ENCODE measurements around the gene ADGRV1.
A peak's percentile ranks its signal among the peaks of the same experiment; 100 is the strongest.

The ADGRV1 gene

DNA sequence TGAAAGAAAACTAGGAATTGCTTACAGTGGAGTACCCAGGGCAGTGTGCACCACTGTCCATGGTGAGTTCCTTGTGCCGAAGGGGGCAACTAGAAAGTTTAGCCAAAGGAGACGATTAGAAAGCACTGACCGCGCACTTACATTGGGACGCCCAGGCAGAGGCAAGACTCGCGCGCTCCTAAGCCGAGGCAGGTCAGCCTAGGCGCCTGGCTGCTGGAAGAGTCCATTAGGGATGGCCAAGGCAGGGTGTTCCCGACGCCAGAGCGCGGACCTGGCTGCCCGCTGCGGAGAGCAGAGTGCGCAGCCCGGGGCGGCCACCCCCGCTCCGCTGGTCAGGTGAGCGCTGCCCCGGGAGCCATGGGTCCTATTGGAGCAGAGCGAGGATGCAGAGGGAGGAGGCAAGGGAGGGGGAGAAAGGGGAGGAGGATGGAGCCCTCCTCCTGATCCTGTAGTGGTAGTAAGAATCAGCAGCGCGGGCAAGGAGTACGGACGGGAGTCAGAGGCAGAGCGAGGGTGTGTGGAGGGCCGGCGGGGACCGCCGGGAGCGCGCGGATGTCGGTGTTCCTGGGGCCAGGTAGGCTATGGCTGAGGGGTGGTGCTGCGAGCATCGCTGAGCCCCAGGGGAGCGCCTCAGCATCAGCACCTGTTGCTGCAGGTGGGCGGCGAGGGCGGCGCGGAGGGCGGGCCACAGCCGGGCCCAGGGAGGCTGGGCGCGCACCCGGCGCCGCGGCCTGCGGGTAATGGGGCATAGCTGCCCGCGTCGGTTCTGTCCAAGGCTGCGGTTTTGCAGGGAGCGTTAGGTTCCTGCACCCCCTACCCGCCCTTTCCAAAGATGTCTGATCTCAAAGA, at the start of gene ADGRV1:
Gene ADGRV1, plus strand, starts transcription at position 454 of the 849 bp plus-strand sequence. Its CDS starts 99 bp downstream, at position 553.
- peak; percentile 63 for TF ChIP-seq POLR2AphosphoS5 (IDR thresholded peaks at IDR 0.05; ENCODE audit: borderline replicate concordance, low read depth, low read length)
- no peak for TF ChIP-seq FOXP2 (optimal IDR thresholded peaks at IDR 0.05; ENCODE audit: control extremely low read depth, extremely low read length, insufficient read depth)
- no peak for TF ChIP-seq EZH2 (IDR thresholded peaks at IDR 0.05)

GRCh38 chr5:90510438-90510837, 48.2 kb upstream of the ADGRV1 start:
- H3K9me3 ChIP-seq (ENCODE audit: low read depth, low read length) = no peaks in the 10 kb centered on the region
- no peak overlapping the region for H3K4me3 ChIP-seq
- H3K27ac ChIP-seq = no peak overlapping the region
- no peak for DNase-seq (ENCODE audit: low read depth, low spot score)
- H3K9ac ChIP-seq (ENCODE audit: insufficient read length) = no peak overlapping the region
- H3K36me3 ChIP-seq (ENCODE audit: insufficient read depth, low read length) = peaks cover 25% of the 10 kb centered on the region
- TF ChIP-seq FOXP2 (optimal IDR thresholded peaks at IDR 0.05; ENCODE audit: control extremely low read depth, extremely low read length, insufficient read depth) (no peak), POLR2AphosphoS5 (IDR thresholded peaks at IDR 0.05; ENCODE audit: borderline replicate concordance, low read depth, low read length) (no peak), EZH2 (IDR thresholded peaks at IDR 0.05) (no peak)

More for the DNA sequence above, at the start of gene ADGRV1:
- H3K27ac ChIP-seq = no peak within 1 kb of the TSS
- H3K9me3 ChIP-seq (ENCODE audit: low read depth, low read length) = no peaks in the 10 kb centered on the region
- no peaks in the 10 kb centered on the region for H3K36me3 ChIP-seq (ENCODE audit: insufficient read depth, low read length)
- no peak within 1 kb of the TSS for H3K4me3 ChIP-seq
- H3K9ac ChIP-seq (ENCODE audit: insufficient read length) = no peak within 1 kb of the TSS
- DNase-seq (ENCODE audit: low read depth, low spot score) = no peak

GRCh38 chr5:90514520-90514919, 44.1 kb upstream of the ADGRV1 start:
- Histone ChIP-seq H3K9ac (ENCODE audit: insufficient read length) (no peak overlapping the region), H3K4me3 (no peak overlapping the region), H3K9me3 (ENCODE audit: low read depth, low read length) (no peaks in the 10 kb centered on the region), H3K27ac (no peak overlapping the region), H3K36me3 (ENCODE audit: insufficient read depth, low read length) (peaks cover 22% of the 10 kb centered on the region)
- TF ChIP-seq FOXP2 (optimal IDR thresholded peaks at IDR 0.05; ENCODE audit: control extremely low read depth, extremely low read length, insufficient read depth) (no peak), POLR2AphosphoS5 (IDR thresholded peaks at IDR 0.05; ENCODE audit: borderline replicate concordance, low read depth, low read length) (no peak), EZH2 (IDR thresholded peaks at IDR 0.05) (no peak)
- no peak for DNase-seq (ENCODE audit: low read depth, low spot score)

- Histone ChIP-seq H3K9ac (ENCODE audit: insufficient read length) (no peak overlapping the region), H3K4me3 (no peak overlapping the region), H3K9me3 (ENCODE audit: low read depth, low read length) (no peaks in the 10 kb centered on the region), H3K27ac (peak overlapping the region; percentile 64), H3K36me3 (ENCODE audit: insufficient read depth, low read length) (peaks cover 54% of the 10 kb centered on the region)
- peak; percentile 70 for DNase-seq (ENCODE audit: low read depth, low spot score)
- no peak for TF ChIP-seq FOXP2 (optimal IDR thresholded peaks at IDR 0.05; ENCODE audit: control extremely low read depth, extremely low read length, insufficient read depth)
- no peak for TF ChIP-seq EZH2 (IDR thresholded peaks at IDR 0.05)
- TF ChIP-seq POLR2AphosphoS5 (IDR thresholded peaks at IDR 0.05; ENCODE audit: borderline replicate concordance, low read depth, low read length) = peak; percentile 23; the same call in 1 of the 2 replicates
These were observed 39.9 kb upstream of the ADGRV1 start for GRCh38 chr5:90518661-90519060.

GRCh38 chr5:90519081-90519480, 39.5 kb upstream of the ADGRV1 start:
- TF ChIP-seq POLR2AphosphoS5 (IDR thresholded peaks at IDR 0.05; ENCODE audit: borderline replicate concordance, low read depth, low read length) (no peak), EZH2 (IDR thresholded peaks at IDR 0.05) (no peak), FOXP2 (optimal IDR thresholded peaks at IDR 0.05; ENCODE audit: control extremely low read depth, extremely low read length, insufficient read depth) (no peak)
- peaks cover 56% of the 10 kb centered on the region for H3K36me3 ChIP-seq (ENCODE audit: insufficient read depth, low read length)
- DNase-seq (ENCODE audit: low read depth, low spot score) = no peak
- no peak overlapping the region for H3K9ac ChIP-seq (ENCODE audit: insufficient read length)
- peak overlapping the region; percentile 64 for H3K27ac ChIP-seq
- no peaks in the 10 kb centered on the region for H3K9me3 ChIP-seq (ENCODE audit: low read depth, low read length)
- H3K4me3 ChIP-seq = no peak overlapping the region

DNA sequence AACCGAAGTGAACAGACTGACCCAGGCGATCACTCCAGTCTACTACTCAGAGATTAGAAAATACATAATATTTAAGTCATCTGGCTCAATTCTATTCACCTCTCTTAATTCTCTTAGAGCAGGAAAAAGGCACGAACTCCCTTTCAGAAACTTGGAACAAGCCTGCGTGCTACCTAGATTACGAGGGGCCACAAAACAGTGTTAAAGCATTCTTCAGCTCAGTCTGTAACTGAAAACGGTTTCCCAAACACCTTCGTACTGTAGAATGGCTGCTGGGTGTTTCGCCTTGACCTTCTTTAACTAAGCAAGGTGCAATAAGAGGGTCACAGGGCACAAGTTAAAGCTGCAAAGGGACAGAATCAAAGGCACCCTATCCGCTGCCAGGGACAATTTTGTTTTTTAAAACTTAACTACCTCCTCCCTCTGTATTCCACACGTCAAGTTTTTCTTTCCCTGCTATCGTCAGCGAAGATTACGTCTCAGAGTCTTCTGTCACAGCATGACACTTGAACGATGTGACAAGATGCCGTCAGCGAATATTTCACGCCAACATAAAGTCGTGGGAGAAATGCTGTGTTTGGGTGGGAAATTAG, 29.9 kb upstream of the ADGRV1 start:
- TF ChIP-seq FOXP2 (optimal IDR thresholded peaks at IDR 0.05; ENCODE audit: control extremely low read depth, extremely low read length, insufficient read depth) (no peak), POLR2AphosphoS5 (IDR thresholded peaks at IDR 0.05; ENCODE audit: borderline replicate concordance, low read depth, low read length) (no peak), EZH2 (IDR thresholded peaks at IDR 0.05) (no peak)
- DNase-seq (ENCODE audit: low read depth, low spot score) = no peak

GRCh38 chr5:90529194-90529938, 29.2 kb upstream of the ADGRV1 start, which contains the start of gene LYSMD3:
LYSMD3 (minus strand) TSS chr5:90529584; CDS start chr5:90525289, 4,295 bp downstream.
- TF ChIP-seq POLR2AphosphoS5 (IDR thresholded peaks at IDR 0.05; ENCODE audit: borderline replicate concordance, low read depth, low read length) (peak; percentile 89), FOXP2 (optimal IDR thresholded peaks at IDR 0.05; ENCODE audit: control extremely low read depth, extremely low read length, insufficient read depth) (peak; percentile 14), EZH2 (IDR thresholded peaks at IDR 0.05) (no peak)
- Histone ChIP-seq H3K36me3 (ENCODE audit: insufficient read depth, low read length) (peaks cover 10% of the 10 kb centered on the region), H3K9ac (ENCODE audit: insufficient read length) (peak within 1 kb of the TSS; percentile 86), H3K9me3 (ENCODE audit: low read depth, low read length) (no peaks in the 10 kb centered on the region), H3K4me3 (peak within 1 kb of the TSS; percentile 100), H3K27ac (peak within 1 kb of the TSS; percentile 69)
- DNase-seq (ENCODE audit: low read depth, low spot score) = peak; percentile 65

More for the DNA sequence above, 29.9 kb upstream of the ADGRV1 start:
- peak overlapping the region; percentile 86 for H3K9ac ChIP-seq (ENCODE audit: insufficient read length)
- H3K27ac ChIP-seq = no peak overlapping the region
- H3K4me3 ChIP-seq = peak overlapping the region; percentile 100
- peaks cover 14% of the 10 kb centered on the region for H3K36me3 ChIP-seq (ENCODE audit: insufficient read depth, low read length)
- no peaks in the 10 kb centered on the region for H3K9me3 ChIP-seq (ENCODE audit: low read depth, low read length)

Data from SK-N-MC (cell line).